B cell (primary cell): ENCODE measurements around the gene HDGFL1.

Experiments used
- EZH2 ChIP-seq: IDR thresholded peaks from 2 replicates; pipeline ENCODE4 v1.6.1; 2012; ENCODE audit warnings: borderline replicate concordance, low read depth, mild to moderate bottlenecking, moderate library complexity, low read length; ENCODE audit not compliant: insufficient read depth, poor library complexity, severe bottlenecking
- TF ChIP-seq, protein P1 (sequence below): fragments of 200-600 bp; IDR thresholded peaks from one replicate; pipeline ENCODE4 v1.8.0; 2022; ENCODE audit warnings: antibody characterized with exemption, mild to moderate bottlenecking

DNA sequence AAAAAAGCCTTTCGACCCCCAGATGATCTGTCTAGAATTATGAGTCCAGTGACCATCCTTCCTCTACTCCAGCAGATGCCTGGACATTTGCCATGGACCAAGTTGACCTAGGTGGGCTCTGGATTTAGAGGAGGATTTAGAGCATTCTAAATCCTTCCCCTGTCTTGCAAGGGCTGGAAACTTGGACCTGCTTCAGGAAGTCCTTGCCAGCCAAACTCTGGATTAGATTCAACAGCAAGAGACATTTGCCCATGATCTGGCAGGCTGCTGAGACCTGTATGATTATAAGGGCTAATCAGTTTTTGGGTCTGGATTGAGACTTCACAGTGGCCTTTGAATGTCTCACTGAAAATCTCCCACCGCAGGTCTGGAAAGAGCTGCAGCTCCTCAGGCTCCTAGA is 13.1 kb upstream of the HDGFL1 start:
- TF ChIP-seq, protein P1, sequence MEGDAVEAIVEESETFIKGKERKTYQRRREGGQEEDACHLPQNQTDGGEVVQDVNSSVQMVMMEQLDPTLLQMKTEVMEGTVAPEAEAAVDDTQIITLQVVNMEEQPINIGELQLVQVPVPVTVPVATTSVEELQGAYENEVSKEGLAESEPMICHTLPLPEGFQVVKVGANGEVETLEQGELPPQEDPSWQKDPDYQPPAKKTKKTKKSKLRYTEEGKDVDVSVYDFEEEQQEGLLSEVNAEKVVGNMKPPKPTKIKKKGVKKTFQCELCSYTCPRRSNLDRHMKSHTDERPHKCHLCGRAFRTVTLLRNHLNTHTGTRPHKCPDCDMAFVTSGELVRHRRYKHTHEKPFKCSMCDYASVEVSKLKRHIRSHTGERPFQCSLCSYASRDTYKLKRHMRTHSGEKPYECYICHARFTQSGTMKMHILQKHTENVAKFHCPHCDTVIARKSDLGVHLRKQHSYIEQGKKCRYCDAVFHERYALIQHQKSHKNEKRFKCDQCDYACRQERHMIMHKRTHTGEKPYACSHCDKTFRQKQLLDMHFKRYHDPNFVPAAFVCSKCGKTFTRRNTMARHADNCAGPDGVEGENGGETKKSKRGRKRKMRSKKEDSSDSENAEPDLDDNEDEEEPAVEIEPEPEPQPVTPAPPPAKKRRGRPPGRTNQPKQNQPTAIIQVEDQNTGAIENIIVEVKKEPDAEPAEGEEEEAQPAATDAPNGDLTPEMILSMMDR: no peak
- TF ChIP-seq EZH2: no peak
